ENCODE measurements around the gene GLIS2.

Gene GLIS2

GRCh38 chr16:4288148-4288921 lies 27.5 kb upstream of the GLIS2 start:
- TF ChIP-seq GATA2 (IDR thresholded peaks at IDR 0.05; ENCODE audit: low read depth, low read length), result no peak

DNA sequence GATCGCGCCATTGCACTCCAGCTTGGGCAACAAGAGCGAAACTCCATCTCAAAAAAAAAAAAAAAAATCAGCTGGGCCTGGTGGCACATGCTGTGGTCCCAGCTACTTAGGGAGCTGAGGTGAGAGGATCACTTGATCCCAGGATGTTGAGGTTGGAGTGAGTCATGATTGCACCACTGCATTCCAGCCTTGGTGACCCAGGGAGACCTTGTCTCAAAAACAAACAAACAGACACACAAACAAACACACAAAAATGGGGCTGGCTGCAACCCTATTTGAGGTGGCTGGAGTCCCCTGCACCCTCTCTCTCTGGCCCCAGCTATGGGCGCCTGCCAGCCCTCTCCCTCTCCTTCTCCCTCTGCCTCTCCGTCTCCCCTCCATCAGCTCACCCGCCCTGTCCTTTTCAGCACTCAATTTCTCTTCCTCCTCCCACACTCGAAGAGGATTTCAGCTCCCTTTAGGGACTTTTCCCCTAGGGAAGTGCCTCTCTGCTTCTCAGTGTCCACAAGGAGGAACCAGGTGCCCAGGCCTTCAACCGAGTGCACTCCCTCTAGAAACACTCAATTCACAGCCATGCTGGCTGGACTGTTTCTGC lies 25.5 kb upstream of the GLIS2 start:
- TF ChIP-seq GATA2 (IDR thresholded peaks at IDR 0.05; ENCODE audit: low read depth, low read length) (no peak), GATA3 (IDR thresholded peaks at IDR 0.05; ENCODE audit: low read depth, low read length) (no peak)

- TF ChIP-seq GATA2 (IDR thresholded peaks at IDR 0.05; ENCODE audit: low read depth, low read length) (no peak), GATA3 (IDR thresholded peaks at IDR 0.05; ENCODE audit: low read depth, low read length) (no peak)
Observed at GRCh38 chr16:4291699-4292098, 24.2 kb upstream of the GLIS2 start.

GRCh38 chr16:4293181-4293716 lies 22.6 kb upstream of the GLIS2 start:
- TF ChIP-seq GATA3 (IDR thresholded peaks at IDR 0.05; ENCODE audit: low read depth, low read length) (no peak), GATA2 (IDR thresholded peaks at IDR 0.05; ENCODE audit: low read depth, low read length) (no peak)

- TF ChIP-seq GATA3 (IDR thresholded peaks at IDR 0.05; ENCODE audit: low read depth, low read length), result no peak
- TF ChIP-seq GATA2 (IDR thresholded peaks at IDR 0.05; ENCODE audit: low read depth, low read length), result no peak
Observed at GRCh38 chr16:4293822-4294457, 21.9 kb upstream of the GLIS2 start.

DNA sequence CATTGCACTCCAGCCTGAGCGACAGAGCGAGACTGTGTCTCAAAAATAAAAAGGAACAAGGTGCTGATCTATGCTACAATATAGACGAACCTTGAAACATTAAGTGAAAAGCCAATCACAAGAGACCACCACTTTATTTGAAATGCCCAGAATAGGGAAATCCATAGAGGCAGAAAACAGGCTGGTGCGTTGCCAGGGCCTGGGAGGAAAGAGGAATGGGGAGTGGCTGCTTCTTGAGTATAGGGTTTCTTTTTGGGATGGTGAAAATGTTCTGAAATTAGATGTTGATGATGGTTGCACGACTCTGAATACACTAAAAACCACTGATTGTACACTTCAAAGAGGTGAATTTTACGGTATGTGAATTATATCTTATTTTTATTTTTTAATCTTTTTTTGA lies 20.3 kb upstream of the GLIS2 start:
- TF ChIP-seq GATA3 (IDR thresholded peaks at IDR 0.05; ENCODE audit: low read depth, low read length) (no peak), GATA2 (IDR thresholded peaks at IDR 0.05; ENCODE audit: low read depth, low read length) (no peak)

GRCh38 chr16:4297480-4297879 lies 18.4 kb upstream of the GLIS2 start:
- TF ChIP-seq GATA2 (IDR thresholded peaks at IDR 0.05; ENCODE audit: low read depth, low read length) (no peak), GATA3 (IDR thresholded peaks at IDR 0.05; ENCODE audit: low read depth, low read length) (no peak)

DNA sequence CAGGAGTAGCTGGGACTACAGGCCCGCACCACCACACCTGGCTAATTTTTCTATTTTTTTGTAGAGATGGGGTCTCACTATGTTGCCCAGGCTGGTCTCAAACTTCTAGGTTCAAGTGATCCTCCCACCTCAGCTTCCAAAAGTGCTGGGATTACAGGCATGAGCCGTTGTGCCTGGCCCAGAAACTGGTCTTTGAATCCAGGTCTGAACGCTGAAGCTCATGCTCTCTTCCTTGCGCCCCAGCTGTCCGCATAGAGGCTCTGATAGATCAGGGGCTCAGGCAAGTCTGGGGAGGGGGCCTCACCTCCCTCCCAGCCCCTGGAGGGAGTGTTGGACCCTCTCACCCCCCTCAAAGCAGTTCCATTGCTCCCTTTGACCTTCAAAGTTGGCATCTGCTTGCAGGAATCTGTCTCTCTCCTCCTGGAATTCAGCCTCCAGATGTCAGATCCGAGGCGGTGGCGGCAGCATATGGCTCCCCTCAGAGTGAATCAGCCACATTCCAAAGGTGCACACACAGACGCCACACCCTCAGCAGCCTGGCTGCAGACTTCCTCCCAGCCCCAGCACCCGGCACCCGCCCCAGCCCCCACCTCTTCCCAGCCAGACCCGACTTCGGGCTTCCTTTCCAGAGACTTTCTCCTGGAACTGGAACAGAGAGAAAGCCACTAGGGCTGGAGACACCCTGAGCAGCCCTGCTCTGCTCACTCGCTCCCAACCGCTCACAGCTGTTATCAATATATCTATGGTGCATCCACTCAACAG lies 16.9 kb upstream of the GLIS2 start:
- TF ChIP-seq GATA3 (IDR thresholded peaks at IDR 0.05; ENCODE audit: low read depth, low read length) (no peak), GATA2 (IDR thresholded peaks at IDR 0.05; ENCODE audit: low read depth, low read length) (no peak)

- TF ChIP-seq GATA3 (IDR thresholded peaks at IDR 0.05; ENCODE audit: low read depth, low read length) (no peak), GATA2 (IDR thresholded peaks at IDR 0.05; ENCODE audit: low read depth, low read length) (no peak)
Observed at GRCh38 chr16:4301177-4301576, 14.7 kb upstream of the GLIS2 start.

GRCh38 chr16:4301968-4302367 lies 13.9 kb upstream of the GLIS2 start:
- TF ChIP-seq GATA3 (IDR thresholded peaks at IDR 0.05; ENCODE audit: low read depth, low read length) (no peak), GATA2 (IDR thresholded peaks at IDR 0.05; ENCODE audit: low read depth, low read length) (no peak)

- TF ChIP-seq GATA3 (IDR thresholded peaks at IDR 0.05; ENCODE audit: low read depth, low read length) (no peak), GATA2 (IDR thresholded peaks at IDR 0.05; ENCODE audit: low read depth, low read length) (no peak)
Observed at GRCh38 chr16:4303973-4304372, 11.9 kb upstream of the GLIS2 start.

GRCh38 chr16:4306470-4307214 lies 9.2 kb upstream of the GLIS2 start:
- no peak for TF ChIP-seq GATA3 (IDR thresholded peaks at IDR 0.05; ENCODE audit: low read depth, low read length)
- TF ChIP-seq GATA2 (IDR thresholded peaks at IDR 0.05; ENCODE audit: low read depth, low read length), result no peak

- TF ChIP-seq GATA2 (IDR thresholded peaks at IDR 0.05; ENCODE audit: low read depth, low read length) (no peak), GATA3 (IDR thresholded peaks at IDR 0.05; ENCODE audit: low read depth, low read length) (no peak)
Observed at GRCh38 chr16:4307215-4308037, 8.4 kb upstream of the GLIS2 start.

Measured in SH-SY5Y (cell line).